ENCODE data around the gene SFMBT2. TPM values are rescaled to one million over a fixed set of nuclear protein-coding genes. Genes with fewer than 3 reads are reported as not detected.

Gene SFMBT2
- total RNA-seq, 2 donors from 2014 or later = 1.6 to 3.4 TPM

- Histone ChIP-seq H3K9me3 (no peaks in the 10 kb centered on the region), H3K27me3 (no peaks in the 10 kb centered on the region), H3K36me3 (replicated peaks in 1 of 2; ENCODE audit: insufficient read depth in 1 of 2, low read depth in 2 of 2) (no peaks in the 10 kb centered on the region), H3K4me3 (no peak overlapping the region), H3K27ac (no peak overlapping the region), H3K4me1 (no peaks in the 10 kb centered on the region)
- WGBS, 2 donors = 48 to 49% methylated on average over 4 of the region's 4 CpGs
- intact Hi-C loops (cut with DNase I) = no loop called here
- ATAC-seq (no peak), DNase-seq (no peak)
- TF ChIP-seq POLR2A (IDR thresholded peaks at IDR 0.05) = no peak
- TF ChIP-seq CTCF (IDR thresholded peaks at IDR 0.05) = no peak
Measured at GRCh38 chr10:7233259-7233991, 177.4 kb downstream of the SFMBT2 start.

GRCh38 chr10:7231509-7232414, 179.1 kb downstream of the SFMBT2 start:
- DNase-seq (no peak), ATAC-seq (no peak)
- Histone ChIP-seq H3K36me3 (replicated peaks in 1 of 2; ENCODE audit: insufficient read depth in 1 of 2, low read depth in 2 of 2) (no peaks in the 10 kb centered on the region), H3K4me1 (no peaks in the 10 kb centered on the region), H3K9me3 (no peaks in the 10 kb centered on the region), H3K4me3 (no peak overlapping the region), H3K27me3 (no peaks in the 10 kb centered on the region), H3K27ac (no peak overlapping the region)
- 52 to 60% methylated on average over 9 of the region's 9 CpGs for WGBS, 2 donors
- intact Hi-C loops (cut with DNase I) = no loop called here
- TF ChIP-seq CTCF (IDR thresholded peaks at IDR 0.05) (no peak), POLR2A (IDR thresholded peaks at IDR 0.05) (no peak)

- TF ChIP-seq POLR2A (IDR thresholded peaks at IDR 0.05) = no peak
- no peak for TF ChIP-seq CTCF (IDR thresholded peaks at IDR 0.05)
- WGBS, 2 donors = 72 to 75% methylated on average over 4 of the region's 4 CpGs
- no peak for DNase-seq
- H3K27me3 ChIP-seq = no peaks in the 10 kb centered on the region
- no peak for ATAC-seq
- no peaks in the 10 kb centered on the region for H3K4me1 ChIP-seq
- H3K36me3 ChIP-seq (replicated peaks in 1 of 2; ENCODE audit: insufficient read depth in 1 of 2, low read depth in 2 of 2) = no peaks in the 10 kb centered on the region
- no peak overlapping the region for H3K4me3 ChIP-seq
- H3K27ac ChIP-seq = no peak overlapping the region
- intact Hi-C loops (cut with DNase I) = no loop called here
- no peaks in the 10 kb centered on the region for H3K9me3 ChIP-seq
Measured at GRCh38 chr10:7230951-7231350, 179.9 kb downstream of the SFMBT2 start.

- Histone ChIP-seq H3K27me3 (no peaks in the 10 kb centered on the region), H3K4me3 (no peak overlapping the region), H3K36me3 (replicated peaks in 1 of 2; ENCODE audit: insufficient read depth in 1 of 2, low read depth in 2 of 2) (no peaks in the 10 kb centered on the region), H3K4me1 (no peaks in the 10 kb centered on the region), H3K9me3 (no peaks in the 10 kb centered on the region), H3K27ac (no peak overlapping the region)
- ATAC-seq (no peak), DNase-seq (no peak)
- WGBS, 2 donors = 79 to 86% methylated on average over 4 of the region's 4 CpGs
- intact Hi-C loops (cut with DNase I) = no loop called here
- TF ChIP-seq CTCF (IDR thresholded peaks at IDR 0.05) (no peak), POLR2A (IDR thresholded peaks at IDR 0.05) (no peak)
Measured at GRCh38 chr10:7230036-7230435, 180.8 kb downstream of the SFMBT2 start.

Data from body of pancreas (tissue), 4 donors.